NCI-H2227 (cell line): ENCODE data around the gene TIMM10.

Experiments used
- DNase-seq: peaks from one replicate; lab custom pipeline; 2025; ENCODE audit not compliant: unreplicated experiment; lab: John Stamatoyannopoulos, UW

TIMM10 gene

GRCh38 chr11:57504511-57504910, 26.0 kb downstream of the TIMM10 start:
- no peak for DNase-seq

GRCh38 chr11:57502870-57503269, 27.7 kb downstream of the TIMM10 start:
- DNase-seq: no peak

- no peak for DNase-seq
Measured at GRCh38 chr11:57502376-57502775, 28.2 kb downstream of the TIMM10 start.

- no peak for DNase-seq
Measured at GRCh38 chr11:57501953-57502352, 28.6 kb downstream of the TIMM10 start.

GRCh38 chr11:57500926-57501325, 29.6 kb downstream of the TIMM10 start:
- DNase-seq: no peak

GRCh38 chr11:57500515-57500914, 30.0 kb downstream of the TIMM10 start:
- no peak for DNase-seq

GRCh38 chr11:57499983-57500461, 30.5 kb downstream of the TIMM10 start:
- DNase-seq: no peak

- peak; percentile 85 for DNase-seq
Measured at GRCh38 chr11:57499413-57499982, 31.1 kb downstream of the TIMM10 start.

GRCh38 chr11:57498540-57498939, 32.0 kb downstream of the TIMM10 start:
- DNase-seq: no peak

- DNase-seq: no peak
Measured at GRCh38 chr11:57497303-57498247, 33.0 kb downstream of the TIMM10 start.

GRCh38 chr11:57496109-57496820, 34.3 kb downstream of the TIMM10 start:
- DNase-seq: no peak

GRCh38 chr11:57493507-57494503, 36.7 kb downstream of the TIMM10 start:
- peak; percentile 36 for DNase-seq

GRCh38 chr11:57491371-57492061, 39.0 kb downstream of the TIMM10 start:
- DNase-seq: no peak

GRCh38 chr11:57490456-57491248, 39.9 kb downstream of the TIMM10 start:
- DNase-seq: no peak

GRCh38 chr11:57487920-57488659, 42.5 kb downstream of the TIMM10 start:
- no peak for DNase-seq

- no peak for DNase-seq
Measured at GRCh38 chr11:57487021-57487778, 43.4 kb downstream of the TIMM10 start.

- DNase-seq: no peak
Measured at GRCh38 chr11:57485217-57485990, 45.1 kb downstream of the TIMM10 start.
